GM21619 (cell line): ENCODE measurements around the gene FARP2.
"Not testable (repeated sequence)": the region's sequence is repeated elsewhere in the genome, so short reads cannot be mapped to it uniquely, and the experiment has no call there.

Source experiments
- ATAC-seq: cut with Tn5 transposase; IDR thresholded peaks from one replicate; pipeline ENCODE4 v1.9.1; 2021; ENCODE audit not compliant: unreplicated experiment

The FARP2 gene

DNA sequence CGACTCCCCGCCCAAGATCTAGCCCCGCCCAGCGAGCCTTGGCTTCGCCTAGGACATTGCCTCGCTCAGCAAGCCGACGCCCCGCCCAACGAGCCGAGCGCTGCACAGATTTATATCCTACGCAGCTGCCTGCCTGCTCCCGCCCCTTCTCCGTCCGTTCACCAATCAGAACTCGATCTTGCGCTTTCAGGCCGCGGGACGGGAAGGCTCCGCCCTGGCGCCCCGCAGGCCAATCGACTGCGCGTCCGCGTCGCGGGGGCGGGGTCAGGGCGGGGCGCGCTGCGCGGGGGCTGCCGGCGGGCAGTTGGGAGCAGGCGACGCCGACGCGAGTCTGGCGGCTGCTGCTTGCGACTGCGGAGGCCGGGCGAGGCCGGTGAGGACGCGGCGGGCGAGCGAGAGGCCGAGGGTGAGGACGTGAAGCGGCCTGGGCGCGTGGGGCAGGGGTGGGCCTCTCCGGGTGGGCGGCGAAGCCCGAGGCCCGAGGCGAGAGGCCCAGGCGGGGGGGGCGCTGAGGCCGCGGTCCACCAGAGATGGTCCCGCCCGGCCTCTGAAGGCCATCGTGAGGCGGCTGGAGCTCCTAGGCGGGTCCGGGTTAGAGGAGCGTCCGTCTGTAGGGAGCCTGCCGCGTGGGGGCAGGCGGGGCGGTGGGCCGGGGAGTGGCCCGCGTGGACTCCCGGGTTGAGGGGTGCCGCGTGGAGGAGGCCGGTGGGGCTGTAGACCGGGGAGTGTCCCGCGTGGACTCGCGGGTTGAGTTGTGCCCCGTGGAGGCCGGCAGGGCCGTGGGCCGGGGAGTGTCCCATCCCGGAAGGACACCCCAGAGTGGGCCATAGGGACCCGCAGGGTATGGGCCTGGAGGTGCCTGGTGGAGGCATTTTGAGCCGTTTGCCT lies at the start of gene FARP2:
Gene FARP2, plus strand, starts transcription at position 303 of the 888 bp plus-strand sequence. CDS start 16,823 bp downstream, outside the sequence.
- ATAC-seq = peak; percentile 79

GRCh38 chr2:241307055-241307454 lies 49.0 kb upstream of the FARP2 start:
- ATAC-seq = no peak

- no peak for ATAC-seq
Observed at GRCh38 chr2:241308267-241308666, 47.8 kb upstream of the FARP2 start.

DNA sequence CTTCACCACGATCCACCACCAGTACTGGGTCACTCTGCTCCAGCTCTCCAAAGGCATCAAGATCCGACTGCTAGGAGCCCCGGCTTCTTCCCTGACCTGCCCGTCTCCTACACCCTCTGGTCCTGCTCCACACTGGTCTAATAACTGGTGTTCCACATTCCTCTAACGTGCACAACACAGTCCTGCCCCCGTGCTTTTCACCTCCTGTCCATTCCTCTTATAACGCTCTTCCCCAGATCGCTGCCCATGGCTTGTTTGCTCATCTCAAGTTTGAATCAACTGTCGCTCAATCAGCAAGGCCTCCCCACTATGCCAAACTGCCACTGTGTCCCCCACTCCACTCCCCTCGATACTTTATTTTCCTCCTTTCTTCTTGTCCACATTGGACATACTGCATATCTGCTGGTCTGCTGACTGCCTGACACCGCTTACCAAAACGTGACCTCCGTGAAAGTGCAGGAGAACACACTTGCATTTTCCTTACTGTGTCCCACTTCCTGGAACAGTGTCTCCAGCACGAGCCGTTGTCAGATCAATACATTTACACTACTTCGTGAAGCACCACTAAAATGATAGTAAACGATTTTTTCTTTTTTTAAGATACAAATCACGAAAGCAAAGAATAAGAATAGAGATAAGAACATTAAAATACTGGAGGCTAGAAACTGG lies 47.1 kb upstream of the FARP2 start:
- ATAC-seq = no peak

DNA sequence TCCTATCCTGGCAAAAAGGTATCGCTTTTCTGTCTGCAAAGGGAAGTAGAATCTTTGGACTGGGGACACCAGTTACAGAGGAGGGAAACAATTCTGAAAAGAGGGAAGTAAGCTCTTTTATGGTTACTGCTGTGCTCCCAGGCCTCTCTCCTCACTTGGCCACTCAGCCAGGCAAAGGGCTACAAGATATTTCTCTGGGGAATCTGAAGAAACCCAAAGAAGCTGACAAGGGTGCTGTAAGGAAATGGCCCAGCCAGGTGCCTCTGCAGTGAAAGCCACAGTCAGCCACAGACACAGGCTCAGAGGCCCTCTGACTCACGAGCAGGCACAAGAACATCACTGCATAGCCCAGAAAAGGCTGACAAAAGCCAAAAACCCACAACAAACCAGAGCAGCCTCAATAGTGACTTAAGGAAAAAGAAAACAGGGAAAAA lies 46.4 kb upstream of the FARP2 start:
- ATAC-seq = peak; percentile 45

GRCh38 chr2:241310917-241311566 lies 45.0 kb upstream of the FARP2 start:
- ATAC-seq = no peak

GRCh38 chr2:241312082-241312481 lies 44.0 kb upstream of the FARP2 start:
- no peak for ATAC-seq

GRCh38 chr2:241313543-241314095 lies 42.5 kb upstream of the FARP2 start:
- no peak for ATAC-seq

DNA sequence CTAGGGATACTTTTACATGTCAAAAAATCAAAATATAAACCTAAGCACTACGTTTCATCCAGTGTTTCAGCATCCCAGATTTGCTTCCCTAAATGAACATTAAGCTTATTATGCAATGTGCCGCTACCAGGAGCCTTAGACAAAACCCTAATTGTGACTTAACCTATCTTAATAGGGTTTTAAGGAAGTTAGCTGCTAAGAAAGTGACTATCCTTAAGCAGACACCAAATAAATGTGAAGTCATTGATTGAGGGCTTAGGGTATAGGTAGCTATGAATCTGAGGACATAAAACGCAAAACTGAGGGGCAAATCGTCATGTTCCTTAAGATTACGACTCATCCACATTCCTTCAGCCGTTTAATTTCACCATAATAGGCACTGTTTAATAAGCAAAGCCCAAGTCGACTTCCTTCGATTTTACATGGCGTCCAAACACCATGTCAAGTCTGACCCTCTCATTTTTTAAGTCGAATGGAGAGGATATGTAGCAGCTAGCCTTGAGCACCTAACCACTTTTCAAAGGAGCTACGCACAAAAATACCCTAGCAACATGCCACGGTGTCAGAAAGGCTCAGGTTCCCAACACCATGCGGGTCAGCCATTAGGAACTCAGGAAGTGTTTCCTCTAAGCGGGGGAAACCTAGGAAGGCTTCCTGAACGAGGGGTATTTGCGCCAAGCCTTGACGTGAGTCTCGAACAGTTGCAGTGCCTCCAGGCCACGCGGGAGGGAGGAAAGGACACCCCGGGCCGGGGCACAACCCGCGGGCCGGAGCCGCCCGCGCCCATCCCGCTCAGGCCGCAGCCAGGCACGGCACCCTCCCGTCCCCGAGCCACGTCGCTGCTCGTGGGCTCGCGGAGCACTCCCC lies 41.6 kb upstream of the FARP2 start:
- no peak for ATAC-seq

DNA sequence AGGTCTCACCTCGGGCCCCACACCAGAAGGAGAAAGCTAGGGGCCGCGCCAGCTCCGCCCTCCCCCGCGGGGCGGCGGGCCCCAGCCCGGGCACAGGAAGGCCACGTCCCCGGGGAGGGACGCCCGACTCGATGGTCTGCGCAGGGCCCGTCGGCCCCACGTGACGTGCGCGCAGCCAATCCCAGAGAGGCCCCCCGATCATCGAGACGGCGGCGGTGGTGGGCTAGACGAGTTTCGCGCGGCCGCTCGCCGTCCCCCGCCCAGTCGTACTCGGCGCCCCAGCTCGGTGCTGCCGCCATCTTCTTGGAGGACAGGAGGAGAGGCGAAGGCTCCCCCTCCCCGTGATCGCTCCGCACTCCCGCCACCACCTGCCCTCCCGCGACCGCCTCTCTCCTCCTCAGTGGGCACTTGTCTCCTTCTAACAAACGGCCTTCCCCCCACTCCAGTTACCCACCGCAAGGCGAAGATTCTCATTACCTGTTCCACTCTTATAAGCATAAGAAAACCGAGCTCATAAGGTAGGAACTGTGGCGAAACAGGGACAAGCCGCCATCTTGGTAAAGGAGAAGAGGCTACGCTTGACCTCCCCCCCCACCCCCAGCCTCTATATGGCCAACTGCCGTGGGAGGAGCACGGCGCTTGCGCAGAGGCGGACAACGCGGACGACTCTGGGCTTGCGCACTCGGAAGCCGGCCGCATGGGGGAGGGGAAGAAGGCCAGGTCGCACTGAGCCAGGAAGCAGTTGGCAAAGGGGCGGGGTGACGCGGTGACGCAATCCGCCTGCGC lies 40.8 kb upstream of the FARP2 start, which contains the start of gene HDLBP:
Gene HDLBP, minus strand, starts transcription at position 580 of the 786 bp plus-strand sequence. CDS start 48,803 bp downstream, outside the sequence.
- peak; percentile 62 for ATAC-seq

GRCh38 chr2:241315879-241316631 lies 40.0 kb upstream of the FARP2 start, which contains the start of gene SEPTIN2:
TSS of gene SEPTIN2 (plus strand) at chr2:241315925. CDS start at chr2:241324233, 8,308 bp downstream.
- ATAC-seq = peak; percentile 25

- ATAC-seq = no peak
Observed at GRCh38 chr2:241316825-241317224, 39.3 kb upstream of the FARP2 start.

GRCh38 chr2:241317391-241317790 lies 38.7 kb upstream of the FARP2 start:
- no peak for ATAC-seq

GRCh38 chr2:241318830-241319229 lies 37.3 kb upstream of the FARP2 start:
- not testable (repeated sequence) for ATAC-seq

DNA sequence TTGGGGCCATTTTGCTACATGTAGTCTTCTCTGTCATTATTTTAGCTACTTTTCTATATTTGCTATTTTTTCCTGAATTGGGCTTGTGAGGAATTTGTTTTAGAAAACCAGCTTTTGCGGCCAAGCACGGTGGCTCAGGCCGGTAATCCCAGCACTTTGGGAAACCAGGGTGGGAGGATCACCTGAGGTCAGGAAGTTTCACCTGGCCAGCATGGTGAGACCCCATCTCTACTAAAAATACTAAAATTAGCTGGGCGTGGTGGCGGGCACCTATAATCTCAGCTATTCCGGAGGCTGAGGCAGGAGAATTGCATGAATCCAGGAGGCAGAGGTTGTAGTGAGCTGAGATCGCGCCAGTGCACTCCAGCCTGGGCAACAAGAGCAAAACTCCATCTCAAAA lies 35.7 kb upstream of the FARP2 start:
- no peak for ATAC-seq

GRCh38 chr2:241321033-241321432 lies 35.1 kb upstream of the FARP2 start:
- ATAC-seq = no peak

DNA sequence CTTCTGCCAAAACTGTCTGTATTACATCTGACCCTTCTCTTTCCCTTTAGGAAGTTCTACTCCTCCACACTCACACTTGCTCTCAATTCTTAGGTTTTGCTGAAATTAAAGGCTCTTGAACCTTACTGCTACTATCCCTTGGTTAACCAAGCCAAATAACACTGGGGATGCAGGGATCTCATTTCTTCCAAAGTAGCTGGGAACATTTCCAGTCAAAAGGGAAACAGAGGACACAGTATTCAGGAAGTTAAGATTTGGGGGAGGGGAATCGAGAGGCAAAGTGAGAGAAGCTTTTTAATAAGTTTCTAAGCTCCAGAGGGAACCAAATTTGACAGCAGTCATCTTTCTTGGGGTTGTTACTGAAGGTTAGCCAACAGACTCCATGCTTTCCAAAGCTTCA lies 34.2 kb upstream of the FARP2 start:
- no peak for ATAC-seq

DNA sequence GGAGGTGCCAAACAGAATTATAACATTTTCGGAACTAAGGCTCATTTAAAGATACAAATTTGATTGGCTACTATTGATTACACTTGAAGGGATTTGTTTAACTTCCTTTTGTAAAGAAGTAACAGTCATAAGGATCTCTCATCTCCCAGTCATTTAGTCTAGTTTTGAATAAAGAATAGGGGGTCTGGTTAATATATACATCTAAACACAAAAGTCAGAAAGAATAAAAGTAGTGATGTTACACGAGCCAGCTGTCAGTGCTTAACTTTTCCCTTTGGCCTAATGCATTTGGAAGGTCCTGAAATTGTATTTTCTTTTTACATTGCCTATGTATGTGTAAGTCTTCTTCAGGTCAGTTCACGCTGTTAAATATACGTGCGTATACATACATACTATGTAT lies 32.3 kb upstream of the FARP2 start:
- ATAC-seq = peak; percentile 48

GRCh38 chr2:241324775-241325174 lies 31.3 kb upstream of the FARP2 start:
- no peak for ATAC-seq
